ENCODE data around the gene APOO.

GRCh38 chrX:23832721-23833120 lies 75.0 kb downstream of the APOO start:
- no peak for TF ChIP-seq POLR2A (IDR thresholded peaks at IDR 0.05)
- TF ChIP-seq, protein P1, sequence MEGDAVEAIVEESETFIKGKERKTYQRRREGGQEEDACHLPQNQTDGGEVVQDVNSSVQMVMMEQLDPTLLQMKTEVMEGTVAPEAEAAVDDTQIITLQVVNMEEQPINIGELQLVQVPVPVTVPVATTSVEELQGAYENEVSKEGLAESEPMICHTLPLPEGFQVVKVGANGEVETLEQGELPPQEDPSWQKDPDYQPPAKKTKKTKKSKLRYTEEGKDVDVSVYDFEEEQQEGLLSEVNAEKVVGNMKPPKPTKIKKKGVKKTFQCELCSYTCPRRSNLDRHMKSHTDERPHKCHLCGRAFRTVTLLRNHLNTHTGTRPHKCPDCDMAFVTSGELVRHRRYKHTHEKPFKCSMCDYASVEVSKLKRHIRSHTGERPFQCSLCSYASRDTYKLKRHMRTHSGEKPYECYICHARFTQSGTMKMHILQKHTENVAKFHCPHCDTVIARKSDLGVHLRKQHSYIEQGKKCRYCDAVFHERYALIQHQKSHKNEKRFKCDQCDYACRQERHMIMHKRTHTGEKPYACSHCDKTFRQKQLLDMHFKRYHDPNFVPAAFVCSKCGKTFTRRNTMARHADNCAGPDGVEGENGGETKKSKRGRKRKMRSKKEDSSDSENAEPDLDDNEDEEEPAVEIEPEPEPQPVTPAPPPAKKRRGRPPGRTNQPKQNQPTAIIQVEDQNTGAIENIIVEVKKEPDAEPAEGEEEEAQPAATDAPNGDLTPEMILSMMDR (IDR thresholded peaks at IDR 0.05), result no peak
